Measurements from ENCODE around the gene ZFHX3.

The ZFHX3 gene

DNA sequence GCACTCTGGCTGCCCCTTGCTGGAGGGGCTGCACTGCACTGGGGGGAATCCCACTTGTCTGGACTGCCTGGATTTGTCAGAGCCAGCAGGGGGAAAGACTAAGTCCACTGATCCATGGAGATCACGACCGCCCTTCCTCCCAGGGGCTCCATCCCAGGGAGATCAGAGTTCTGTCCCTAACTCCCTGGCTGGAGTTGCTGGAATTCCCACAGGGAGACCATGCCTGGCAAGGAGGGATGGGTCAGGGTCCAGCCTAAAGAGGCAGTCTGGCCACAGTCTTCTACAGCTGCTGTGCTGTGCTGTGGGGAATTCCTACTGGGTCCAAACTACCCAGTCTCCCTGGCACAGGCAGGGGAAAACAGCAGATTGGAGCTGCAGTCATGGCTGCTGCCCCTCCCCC lies 311.9 kb downstream of the ZFHX3 start:
- no peak overlapping the region for H3K27ac ChIP-seq
- no peak for DNase-seq (ENCODE audit: low spot score)
- CTCF ChIA-PET = no interaction called here
- POLR2A ChIA-PET (ENCODE audit: low non-redundant PET) = no interaction called here
- TF ChIP-seq, protein P1, sequence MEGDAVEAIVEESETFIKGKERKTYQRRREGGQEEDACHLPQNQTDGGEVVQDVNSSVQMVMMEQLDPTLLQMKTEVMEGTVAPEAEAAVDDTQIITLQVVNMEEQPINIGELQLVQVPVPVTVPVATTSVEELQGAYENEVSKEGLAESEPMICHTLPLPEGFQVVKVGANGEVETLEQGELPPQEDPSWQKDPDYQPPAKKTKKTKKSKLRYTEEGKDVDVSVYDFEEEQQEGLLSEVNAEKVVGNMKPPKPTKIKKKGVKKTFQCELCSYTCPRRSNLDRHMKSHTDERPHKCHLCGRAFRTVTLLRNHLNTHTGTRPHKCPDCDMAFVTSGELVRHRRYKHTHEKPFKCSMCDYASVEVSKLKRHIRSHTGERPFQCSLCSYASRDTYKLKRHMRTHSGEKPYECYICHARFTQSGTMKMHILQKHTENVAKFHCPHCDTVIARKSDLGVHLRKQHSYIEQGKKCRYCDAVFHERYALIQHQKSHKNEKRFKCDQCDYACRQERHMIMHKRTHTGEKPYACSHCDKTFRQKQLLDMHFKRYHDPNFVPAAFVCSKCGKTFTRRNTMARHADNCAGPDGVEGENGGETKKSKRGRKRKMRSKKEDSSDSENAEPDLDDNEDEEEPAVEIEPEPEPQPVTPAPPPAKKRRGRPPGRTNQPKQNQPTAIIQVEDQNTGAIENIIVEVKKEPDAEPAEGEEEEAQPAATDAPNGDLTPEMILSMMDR (conservative IDR thresholded peaks at IDR 0.05; ENCODE audit: low read depth) = no peak

Measured in RWPE1 (cell line).